Measurements from ENCODE around the gene GDF10. TPM values are rescaled to one million over a fixed set of nuclear protein-coding genes. Genes with fewer than 3 reads are reported as not detected.
A peak's percentile ranks its signal among the peaks of the same experiment; 100 is the strongest.

Gene GDF10
- total RNA-seq, 1 donor from 2014 or later: 16.8 TPM

DNA sequence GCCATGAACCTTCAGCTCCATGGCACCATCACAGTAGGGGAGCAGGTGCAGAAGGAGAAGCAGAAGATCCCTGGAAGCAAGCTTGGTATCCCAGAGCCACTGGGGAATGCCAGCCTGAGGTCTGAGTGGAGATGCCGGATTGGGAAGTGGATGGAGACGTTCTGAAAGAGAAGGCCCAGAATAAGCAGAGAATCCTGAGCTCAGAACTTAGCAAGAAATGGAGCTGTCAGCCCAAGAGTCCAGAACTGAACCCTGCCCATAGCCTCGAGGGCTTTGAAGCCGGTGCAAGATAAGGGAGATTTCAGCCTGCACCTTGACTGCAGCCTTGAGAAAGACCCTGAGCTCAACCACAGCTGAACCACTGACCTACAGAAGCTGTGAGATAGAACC, 13.9 kb upstream of the GDF10 start:
- no peak overlapping the region for H3K4me3 ChIP-seq
- H3K27ac ChIP-seq: no peak overlapping the region
- H3K27me3 ChIP-seq: no peaks in the 10 kb centered on the region
- no peaks in the 10 kb centered on the region for H3K4me1 ChIP-seq
- H3K9me3 ChIP-seq: no peaks in the 10 kb centered on the region
- TF ChIP-seq, protein P1, sequence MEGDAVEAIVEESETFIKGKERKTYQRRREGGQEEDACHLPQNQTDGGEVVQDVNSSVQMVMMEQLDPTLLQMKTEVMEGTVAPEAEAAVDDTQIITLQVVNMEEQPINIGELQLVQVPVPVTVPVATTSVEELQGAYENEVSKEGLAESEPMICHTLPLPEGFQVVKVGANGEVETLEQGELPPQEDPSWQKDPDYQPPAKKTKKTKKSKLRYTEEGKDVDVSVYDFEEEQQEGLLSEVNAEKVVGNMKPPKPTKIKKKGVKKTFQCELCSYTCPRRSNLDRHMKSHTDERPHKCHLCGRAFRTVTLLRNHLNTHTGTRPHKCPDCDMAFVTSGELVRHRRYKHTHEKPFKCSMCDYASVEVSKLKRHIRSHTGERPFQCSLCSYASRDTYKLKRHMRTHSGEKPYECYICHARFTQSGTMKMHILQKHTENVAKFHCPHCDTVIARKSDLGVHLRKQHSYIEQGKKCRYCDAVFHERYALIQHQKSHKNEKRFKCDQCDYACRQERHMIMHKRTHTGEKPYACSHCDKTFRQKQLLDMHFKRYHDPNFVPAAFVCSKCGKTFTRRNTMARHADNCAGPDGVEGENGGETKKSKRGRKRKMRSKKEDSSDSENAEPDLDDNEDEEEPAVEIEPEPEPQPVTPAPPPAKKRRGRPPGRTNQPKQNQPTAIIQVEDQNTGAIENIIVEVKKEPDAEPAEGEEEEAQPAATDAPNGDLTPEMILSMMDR (IDR thresholded peaks at IDR 0.05): no peak
- H3K36me3 ChIP-seq: no peaks in the 10 kb centered on the region
- DNase-seq (no peak), ATAC-seq (no peak)
- intact Hi-C loops (cut with DNase I): no loop called here

DNA sequence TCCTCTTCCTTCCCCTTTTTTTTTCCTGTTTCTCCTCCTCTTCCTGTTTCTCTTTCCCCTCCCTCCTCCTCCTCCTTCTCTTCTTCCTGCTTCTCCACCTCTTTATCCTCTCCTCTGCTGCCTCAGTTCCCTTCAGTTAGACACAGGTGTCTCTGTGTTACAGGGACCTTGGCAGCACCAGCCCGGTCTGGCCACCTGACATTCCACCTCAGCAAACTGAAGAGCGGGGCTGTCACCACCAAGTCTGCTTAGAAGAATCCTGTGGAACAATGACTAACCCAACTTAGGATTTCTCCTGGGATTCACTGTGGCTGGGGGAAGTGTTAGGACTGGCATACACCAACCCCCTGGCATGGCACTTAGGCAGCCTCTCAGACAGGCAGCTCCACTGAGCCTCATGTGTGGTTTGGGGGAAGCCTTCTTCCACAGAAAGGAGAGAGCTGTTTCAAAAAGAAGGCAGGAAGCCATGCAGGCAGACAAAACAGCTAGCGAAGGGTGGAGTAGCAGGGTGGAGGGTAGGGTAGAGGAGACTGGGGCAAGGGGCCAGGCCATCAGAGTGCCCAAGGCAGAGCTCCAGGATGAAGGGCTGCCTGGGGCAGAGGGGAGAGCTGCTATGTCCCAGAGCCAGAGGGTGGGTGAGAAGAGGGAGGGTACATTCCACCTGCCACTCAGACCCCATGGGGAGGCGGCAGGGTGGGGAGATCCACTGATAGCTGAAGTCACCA, 13.2 kb upstream of the GDF10 start:
- no peaks in the 10 kb centered on the region for H3K4me1 ChIP-seq
- H3K27ac ChIP-seq: no peak overlapping the region
- peak; percentile 6 for ATAC-seq
- H3K4me3 ChIP-seq: no peak overlapping the region
- H3K36me3 ChIP-seq: no peaks in the 10 kb centered on the region
- no peaks in the 10 kb centered on the region for H3K9me3 ChIP-seq
- H3K27me3 ChIP-seq: no peaks in the 10 kb centered on the region
- TF ChIP-seq, protein P1 (IDR thresholded peaks at IDR 0.05): no peak
- intact Hi-C loops (cut with DNase I): no loop called here
- no peak for DNase-seq

DNA sequence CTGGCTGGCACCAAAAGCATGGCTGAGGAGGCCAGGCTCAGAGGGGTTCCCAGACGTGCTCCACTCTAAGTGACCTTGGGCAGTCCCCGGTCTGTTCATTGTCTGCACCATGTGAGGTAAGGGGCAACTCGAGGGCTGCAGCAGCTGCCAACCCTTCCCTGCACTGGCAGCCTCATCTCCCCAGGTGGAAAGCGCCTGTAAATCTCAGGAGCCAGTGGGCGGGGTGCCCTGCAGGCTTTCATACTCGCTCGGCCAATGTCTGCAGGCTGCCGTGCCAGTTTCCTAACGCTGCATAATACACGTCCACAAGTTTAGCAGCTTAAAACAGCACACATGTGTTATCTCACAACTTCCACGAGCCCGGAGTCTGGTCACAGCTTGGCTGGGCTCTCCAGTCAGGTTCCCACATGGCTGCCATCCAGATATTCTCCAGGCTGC, 12.6 kb upstream of the GDF10 start:
- intact Hi-C loops (cut with DNase I): no loop called here
- Histone ChIP-seq H3K27me3 (no peaks in the 10 kb centered on the region), H3K27ac (no peak overlapping the region), H3K36me3 (no peaks in the 10 kb centered on the region), H3K4me1 (no peaks in the 10 kb centered on the region), H3K4me3 (no peak overlapping the region), H3K9me3 (no peaks in the 10 kb centered on the region)
- ATAC-seq (no peak), DNase-seq (no peak)
- TF ChIP-seq, protein P1 (IDR thresholded peaks at IDR 0.05): no peak

DNA sequence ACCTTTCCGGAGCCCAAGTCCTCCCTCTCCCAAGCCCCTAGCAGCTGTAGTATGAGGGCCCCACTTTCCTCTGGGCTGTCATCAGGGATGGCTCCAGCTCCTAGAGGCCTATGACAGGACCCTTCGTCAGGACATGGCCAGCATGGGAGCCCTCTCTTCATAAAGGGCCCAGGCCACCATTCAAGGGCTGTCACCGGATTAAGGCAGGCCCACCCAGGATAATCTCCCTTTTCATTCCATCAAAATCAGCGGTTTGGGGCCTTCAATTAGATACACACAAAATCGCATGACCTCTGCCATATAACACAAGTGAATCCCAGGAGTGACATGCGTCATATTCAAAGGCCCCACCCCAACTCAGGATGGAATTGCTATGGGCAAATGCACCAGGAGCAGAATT, 12.2 kb upstream of the GDF10 start:
- ATAC-seq: no peak
- H3K36me3 ChIP-seq: no peaks in the 10 kb centered on the region

DNA sequence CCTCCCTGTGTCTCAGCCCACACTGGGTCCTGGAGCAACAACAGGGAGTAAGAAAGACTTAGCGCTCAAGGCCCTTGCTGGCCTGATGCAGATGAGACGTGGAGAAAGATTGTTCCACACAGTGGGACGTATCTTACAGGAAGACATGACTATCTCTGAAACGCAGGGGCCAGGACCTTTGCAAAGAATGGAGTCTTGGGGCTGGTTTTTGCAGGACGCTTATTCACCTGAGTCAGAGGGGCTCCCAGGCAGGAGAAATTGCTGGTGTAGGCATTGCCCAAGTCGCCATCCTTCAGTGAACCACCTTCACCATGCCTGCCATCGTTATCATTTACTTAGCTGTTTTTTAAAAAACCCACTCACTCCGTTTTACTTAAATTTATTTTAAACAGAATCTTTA, 11.8 kb upstream of the GDF10 start:
- intact Hi-C loops (cut with DNase I): no loop called here
- no peak for DNase-seq
- Histone ChIP-seq H3K4me1 (no peaks in the 10 kb centered on the region), H3K27me3 (no peaks in the 10 kb centered on the region), H3K4me3 (no peak overlapping the region), H3K27ac (no peak overlapping the region), H3K36me3 (no peaks in the 10 kb centered on the region), H3K9me3 (no peaks in the 10 kb centered on the region)
- ATAC-seq: no peak
- TF ChIP-seq, protein P1 (IDR thresholded peaks at IDR 0.05): no peak

More for the DNA sequence above, 12.2 kb upstream of the GDF10 start:
- Histone ChIP-seq H3K9me3 (no peaks in the 10 kb centered on the region), H3K27me3 (no peaks in the 10 kb centered on the region), H3K4me3 (no peak overlapping the region), H3K27ac (no peak overlapping the region), H3K4me1 (no peaks in the 10 kb centered on the region)
- TF ChIP-seq, protein P1 (IDR thresholded peaks at IDR 0.05): no peak
- DNase-seq: no peak
- intact Hi-C loops (cut with DNase I): no loop called here
